Suprapubic skin (tissue), 4 donors: ENCODE measurements around the gene PCDHA8. TPM values are rescaled to one million over a fixed set of nuclear protein-coding genes. Genes with fewer than 3 reads are reported as not detected.

Source experiments
- DNase-seq, 2 donors: peaks; one replicate each; pipeline ENCODE4 v3.0.0-alpha.2; 2019; ENCODE audit warnings: low spot score in 2 of 2
- H3K27ac ChIP-seq: fragments of 200-600 bp; sonication (generic); one replicate; pipeline ENCODE4 v1.5.1; 2019
- H3K27me3 ChIP-seq: fragments of 200-600 bp; sonication (generic); one replicate; pipeline ENCODE4 v1.5.1; 2019
- H3K36me3 ChIP-seq: fragments of 200-600 bp; sonication (generic); one replicate; pipeline ENCODE4 v1.5.1; 2019
- H3K4me1 ChIP-seq: fragments of 200-600 bp; sonication (generic); one replicate; pipeline ENCODE4 v1.5.1; 2019
- H3K4me3 ChIP-seq: fragments of 200-600 bp; sonication (generic); one replicate; pipeline ENCODE4 v1.5.1; 2019; ENCODE audit warnings: mild to moderate bottlenecking
- H3K9me3 ChIP-seq: fragments of 200-600 bp; sonication (generic); one replicate; pipeline ENCODE4 v1.5.1; 2019
- EP300 ChIP-seq: sonication (generic); formaldehyde crosslinking; IDR thresholded peaks from one replicate; pipeline ENCODE4 v1.6.1; 2017; ENCODE audit warnings: antibody characterized with exemption
- POLR2A ChIP-seq, 2 donors: fragments of 450-650 bp; IDR thresholded peaks; one replicate each; pipeline ENCODE4 v1.6.1; 2017; ENCODE audit warnings: antibody characterized with exemption in 2 of 2, mild to moderate bottlenecking in 2 of 2, moderate library complexity in 2 of 2
- POLR2AphosphoS5 ChIP-seq, 3 donors: sonication (generic); formaldehyde crosslinking; IDR thresholded peaks; one replicate each; pipeline ENCODE4 v1.6.1; 2017; ENCODE audit warnings: antibody characterized with exemption in 3 of 3
- WGBS: methylation state at CpG from one replicate; pipeline ENCODE4 v1.1.5; 2018; 5-methylcytosine and 5-hydroxymethylcytosine counted together
- total RNA-seq, 4 donors: library from RNA; depleted of rRNA; stranded (reverse); fragments of >200 nt; gene quantifications; one replicate each; pipeline ENCODE4 v1.1.0, GENCODE V29; 2016
- TF ChIP-seq, protein P1 (sequence below), 2 donors: fragments of 200-600 bp in 1 of 2; fragments of 450-650 bp in 1 of 2; sonication (generic) in 1 of 2; IDR thresholded peaks; one replicate each; pipeline ENCODE4 v1.5.1; 2016 to 2019; ENCODE audit warnings: antibody characterized with exemption in 2 of 2, mild to moderate bottlenecking in 1 of 2, moderate library complexity in 1 of 2

The PCDHA8 gene
- total RNA-seq, 4 donors from 2014 or later = 0.16 to 0.40 (median 0.17) TPM; not detected in 1

DNA sequence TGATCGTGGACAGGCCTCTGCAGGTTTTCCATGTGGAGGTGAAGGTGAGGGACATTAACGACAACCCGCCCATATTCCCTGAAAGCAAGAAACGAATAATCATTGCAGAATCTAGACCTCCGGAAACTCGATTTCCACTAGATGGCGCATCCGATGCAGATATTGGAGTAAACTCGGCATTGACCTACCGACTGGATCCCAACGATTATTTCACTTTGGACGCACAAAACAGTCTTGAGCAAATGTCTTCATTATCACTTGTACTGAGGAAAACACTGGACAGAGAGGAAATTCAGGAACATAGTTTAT lies 41.6 kb downstream of the PCDHA8 start:
- H3K27me3 ChIP-seq = no peaks in the 10 kb centered on the region
- TF ChIP-seq, protein P1, sequence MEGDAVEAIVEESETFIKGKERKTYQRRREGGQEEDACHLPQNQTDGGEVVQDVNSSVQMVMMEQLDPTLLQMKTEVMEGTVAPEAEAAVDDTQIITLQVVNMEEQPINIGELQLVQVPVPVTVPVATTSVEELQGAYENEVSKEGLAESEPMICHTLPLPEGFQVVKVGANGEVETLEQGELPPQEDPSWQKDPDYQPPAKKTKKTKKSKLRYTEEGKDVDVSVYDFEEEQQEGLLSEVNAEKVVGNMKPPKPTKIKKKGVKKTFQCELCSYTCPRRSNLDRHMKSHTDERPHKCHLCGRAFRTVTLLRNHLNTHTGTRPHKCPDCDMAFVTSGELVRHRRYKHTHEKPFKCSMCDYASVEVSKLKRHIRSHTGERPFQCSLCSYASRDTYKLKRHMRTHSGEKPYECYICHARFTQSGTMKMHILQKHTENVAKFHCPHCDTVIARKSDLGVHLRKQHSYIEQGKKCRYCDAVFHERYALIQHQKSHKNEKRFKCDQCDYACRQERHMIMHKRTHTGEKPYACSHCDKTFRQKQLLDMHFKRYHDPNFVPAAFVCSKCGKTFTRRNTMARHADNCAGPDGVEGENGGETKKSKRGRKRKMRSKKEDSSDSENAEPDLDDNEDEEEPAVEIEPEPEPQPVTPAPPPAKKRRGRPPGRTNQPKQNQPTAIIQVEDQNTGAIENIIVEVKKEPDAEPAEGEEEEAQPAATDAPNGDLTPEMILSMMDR (IDR thresholded peaks at IDR 0.05) = no peak
- TF ChIP-seq POLR2AphosphoS5 (IDR thresholded peaks at IDR 0.05) (no peak), POLR2A (IDR thresholded peaks at IDR 0.05) (no peak)
- no peak overlapping the region for H3K27ac ChIP-seq
- H3K9me3 ChIP-seq = peaks cover 27% of the 10 kb centered on the region
- no peaks in the 10 kb centered on the region for H3K36me3 ChIP-seq
- DNase-seq = no peak
- H3K4me1 ChIP-seq = no peaks in the 10 kb centered on the region
- 21% methylated on average over 12 of the region's 12 CpGs for WGBS
- no peak overlapping the region for H3K4me3 ChIP-seq

DNA sequence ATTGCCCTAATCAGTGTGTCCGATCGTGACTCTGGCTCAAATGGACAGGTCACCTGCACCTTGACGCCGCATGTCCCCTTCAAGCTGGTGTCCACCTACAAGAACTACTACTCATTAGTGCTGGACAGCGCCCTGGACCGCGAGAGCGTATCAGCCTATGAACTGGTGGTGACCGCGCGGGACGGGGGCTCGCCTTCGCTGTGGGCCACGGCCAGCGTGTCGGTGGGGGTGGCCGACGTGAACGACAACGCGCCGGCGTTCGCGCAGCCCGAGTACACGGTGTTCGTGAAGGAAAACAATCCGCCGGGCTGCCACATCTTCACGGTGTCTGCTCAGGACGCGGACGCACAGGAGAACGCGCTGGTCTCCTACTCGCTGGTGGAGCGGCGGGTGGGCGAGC lies 42.4 kb downstream of the PCDHA8 start:
- Histone ChIP-seq H3K36me3 (no peaks in the 10 kb centered on the region), H3K4me3 (no peak overlapping the region), H3K27me3 (no peaks in the 10 kb centered on the region), H3K9me3 (peaks cover 27% of the 10 kb centered on the region), H3K27ac (no peak overlapping the region), H3K4me1 (no peaks in the 10 kb centered on the region)
- WGBS = 41% methylated on average over 13 of the region's 41 CpGs
- no peak for DNase-seq
- TF ChIP-seq, protein P1 (IDR thresholded peaks at IDR 0.05) = no peak
- TF ChIP-seq EP300 (no peak), POLR2A (IDR thresholded peaks at IDR 0.05) (no peak), POLR2AphosphoS5 (IDR thresholded peaks at IDR 0.05) (no peak)

DNA sequence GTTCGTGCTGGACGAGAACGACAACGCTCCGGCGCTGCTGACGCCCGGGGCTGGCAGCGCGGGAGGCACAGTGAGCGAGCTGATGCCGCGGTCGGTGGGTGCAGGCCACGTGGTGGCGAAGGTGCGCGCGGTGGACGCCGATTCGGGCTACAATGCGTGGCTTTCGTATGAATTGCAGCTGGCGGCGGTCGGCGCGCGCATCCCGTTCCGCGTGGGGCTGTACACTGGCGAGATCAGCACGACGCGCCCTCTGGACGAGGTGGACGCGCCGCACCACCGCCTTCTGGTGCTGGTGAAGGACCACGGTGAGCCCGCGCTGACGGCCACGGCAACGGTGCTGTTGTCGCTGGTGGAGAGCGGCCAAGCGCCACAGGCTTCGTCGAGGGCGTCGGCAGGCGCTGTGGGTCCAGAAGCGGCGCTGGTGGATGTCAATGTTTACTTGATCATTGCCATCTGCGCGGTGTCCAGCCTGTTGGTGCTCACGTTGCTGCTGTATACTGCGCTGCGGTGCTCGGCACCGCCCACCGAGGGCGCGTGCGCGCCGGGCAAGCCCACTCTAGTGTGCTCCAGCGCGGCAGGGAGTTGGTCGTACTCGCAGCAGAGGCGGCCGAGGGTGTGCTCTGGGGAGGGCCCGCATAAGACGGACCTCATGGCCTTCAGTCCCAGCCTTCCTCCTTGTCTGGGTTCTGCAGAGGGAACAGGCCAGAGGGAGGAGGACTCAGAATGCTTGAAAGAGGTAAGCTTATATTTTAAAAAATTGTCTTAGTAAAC lies 43.1 kb downstream of the PCDHA8 start:
- TF ChIP-seq, protein P1 (IDR thresholded peaks at IDR 0.05) = no peak
- TF ChIP-seq POLR2A (IDR thresholded peaks at IDR 0.05) = no peak
- TF ChIP-seq POLR2AphosphoS5 (IDR thresholded peaks at IDR 0.05) = no peak
- TF ChIP-seq EP300 = no peak
- no peak overlapping the region for H3K4me3 ChIP-seq
- no peaks in the 10 kb centered on the region for H3K27me3 ChIP-seq
- 48% methylated on average over 23 of the region's 79 CpGs for WGBS
- DNase-seq = no peak
- H3K36me3 ChIP-seq = no peaks in the 10 kb centered on the region
- H3K4me1 ChIP-seq = no peaks in the 10 kb centered on the region
- H3K27ac ChIP-seq = no peak overlapping the region
- peaks cover 27% of the 10 kb centered on the region for H3K9me3 ChIP-seq

Other genes starting within 250 kb of the PCDHA8 start
- gene CD14, start 208.0 kb upstream of the PCDHA8 start, total RNA-seq = 10 to 100 TPM in 2 of 4 donors, 1 to 10 TPM in 2; 6.7 to 12.6 (median 9.9) TPM
- 10 to 100 TPM; 22.3 to 61.6 (median 38.8) TPM for gene TMCO6, start 201.7 kb upstream of the PCDHA8 start, total RNA-seq
- 10 to 100 TPM; 47.2 to 62.8 (median 57.4) TPM for gene NDUFA2, start 193.6 kb upstream of the PCDHA8 start, total RNA-seq
- gene IK, start 193.4 kb upstream of the PCDHA8 start, total RNA-seq = 100 to 1,000 TPM in 2 of 4 donors, 10 to 100 TPM in 2; 73.2 to 149 (median 92.0) TPM
- 10 to 100 TPM; 15.7 to 41.5 (median 22.8) TPM for gene WDR55, start 176.3 kb upstream of the PCDHA8 start, total RNA-seq
- gene DND1, start 167.6 kb upstream of the PCDHA8 start, total RNA-seq = 1 to 10 TPM in 3 of 4 donors, under 1 TPM in 1; 0.98 to 3.5 (median 2.6) TPM
- 10 to 100 TPM; 73.3 to 87.0 (median 79.2) TPM for gene HARS1, start 149.8 kb upstream of the PCDHA8 start, total RNA-seq
- 10 to 100 TPM; 21.0 to 57.0 (median 35.1) TPM for gene HARS2, start 149.7 kb upstream of the PCDHA8 start, total RNA-seq
- 10 to 100 TPM; 18.2 to 36.3 (median 28.0) TPM for gene ZMAT2, start 140.7 kb upstream of the PCDHA8 start, total RNA-seq
- not detected for gene PCDHA1, start 55.0 kb upstream of the PCDHA8 start, total RNA-seq
- not detected for gene PCDHA2, start 46.3 kb upstream of the PCDHA8 start, total RNA-seq
- gene PCDHA3, start 40.1 kb upstream of the PCDHA8 start, total RNA-seq = under 1 TPM; 0.23 to 0.89 (median 0.40) TPM
- gene PCDHA4, start 34.1 kb upstream of the PCDHA8 start, total RNA-seq = under 1 TPM; 0.21 to 0.62 (median 0.54) TPM
- gene PCDHA5, start 19.6 kb upstream of the PCDHA8 start, total RNA-seq = under 1 TPM in 3 of 4 donors, not detected in 1; 0.15 to 0.42 (median 0.16) TPM
- under 1 TPM in 3 of 4 donors, not detected in 1; 0.55 to 0.89 (median 0.56) TPM for gene PCDHA6, start 13.2 kb upstream of the PCDHA8 start, total RNA-seq
- gene PCDHA7, start 6.9 kb upstream of the PCDHA8 start, total RNA-seq = under 1 TPM in 2 of 4 donors, not detected in 2; 0.38 to 0.52 TPM
- under 1 TPM; 0.08 to 0.34 (median 0.26) TPM for gene PCDHA9, start 7.2 kb downstream of the PCDHA8 start, total RNA-seq
- gene PCDHA10, start 14.7 kb downstream of the PCDHA8 start, total RNA-seq = 1 to 10 TPM in 1 of 4 donors, under 1 TPM in 3; 0.42 to 1.0 (median 0.57) TPM
- gene PCDHA11, start 27.8 kb downstream of the PCDHA8 start, total RNA-seq = under 1 TPM in 2 of 4 donors, not detected in 2; 0.26 to 0.93 TPM
- gene PCDHA12, start 34.1 kb downstream of the PCDHA8 start, total RNA-seq = under 1 TPM in 3 of 4 donors, not detected in 1; 0.36 to 0.85 (median 0.48) TPM
- under 1 TPM in 2 of 4 donors, not detected in 2; 0.38 to 0.47 TPM for gene PCDHA13, start 40.9 kb downstream of the PCDHA8 start, total RNA-seq
- under 1 TPM in 3 of 4 donors, not detected in 1; 0.11 to 0.64 (median 0.18) TPM for gene PCDHAC1, start 85.1 kb downstream of the PCDHA8 start, total RNA-seq
- under 1 TPM in 1 of 4 donors, not detected in 3; 0.13 TPM for gene PCDHAC2, start 125.3 kb downstream of the PCDHA8 start, total RNA-seq
- gene PCDHB1, start 210.2 kb downstream of the PCDHA8 start, total RNA-seq = not detected